Retina (tissue), 1 donor: ENCODE results near the gene ABLIM2.

Source experiments
- DNase-seq: peaks from one replicate; pipeline ENCODE4 v3.0.0-alpha.2; 2016

Gene ABLIM2

GRCh38 chr4:7970361-7970946 lies 188.2 kb downstream of the ABLIM2 start:
- DNase-seq = no peak

GRCh38 chr4:7968262-7968896 lies 190.2 kb downstream of the ABLIM2 start:
- no peak for DNase-seq

GRCh38 chr4:7967501-7968261 lies 190.9 kb downstream of the ABLIM2 start:
- DNase-seq = no peak

DNA sequence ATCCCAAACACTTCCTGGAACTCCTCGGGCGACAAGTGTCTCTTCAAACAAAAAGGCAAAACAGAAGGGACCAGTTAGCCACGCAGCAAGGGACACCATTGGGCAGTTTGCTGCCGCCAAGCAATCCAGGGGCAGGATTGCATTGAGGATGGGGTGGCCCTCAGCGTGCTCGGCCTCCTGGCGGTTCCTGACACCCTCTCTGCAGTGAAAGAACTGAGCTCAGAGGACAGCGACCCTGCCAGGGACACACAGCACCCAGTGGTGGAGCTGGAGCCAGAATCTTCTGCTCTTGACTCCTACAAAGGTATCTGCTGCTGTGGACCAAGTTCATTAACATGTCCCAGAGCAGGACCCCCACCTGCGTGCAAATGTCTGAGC lies 191.6 kb downstream of the ABLIM2 start:
- no peak for DNase-seq

DNA sequence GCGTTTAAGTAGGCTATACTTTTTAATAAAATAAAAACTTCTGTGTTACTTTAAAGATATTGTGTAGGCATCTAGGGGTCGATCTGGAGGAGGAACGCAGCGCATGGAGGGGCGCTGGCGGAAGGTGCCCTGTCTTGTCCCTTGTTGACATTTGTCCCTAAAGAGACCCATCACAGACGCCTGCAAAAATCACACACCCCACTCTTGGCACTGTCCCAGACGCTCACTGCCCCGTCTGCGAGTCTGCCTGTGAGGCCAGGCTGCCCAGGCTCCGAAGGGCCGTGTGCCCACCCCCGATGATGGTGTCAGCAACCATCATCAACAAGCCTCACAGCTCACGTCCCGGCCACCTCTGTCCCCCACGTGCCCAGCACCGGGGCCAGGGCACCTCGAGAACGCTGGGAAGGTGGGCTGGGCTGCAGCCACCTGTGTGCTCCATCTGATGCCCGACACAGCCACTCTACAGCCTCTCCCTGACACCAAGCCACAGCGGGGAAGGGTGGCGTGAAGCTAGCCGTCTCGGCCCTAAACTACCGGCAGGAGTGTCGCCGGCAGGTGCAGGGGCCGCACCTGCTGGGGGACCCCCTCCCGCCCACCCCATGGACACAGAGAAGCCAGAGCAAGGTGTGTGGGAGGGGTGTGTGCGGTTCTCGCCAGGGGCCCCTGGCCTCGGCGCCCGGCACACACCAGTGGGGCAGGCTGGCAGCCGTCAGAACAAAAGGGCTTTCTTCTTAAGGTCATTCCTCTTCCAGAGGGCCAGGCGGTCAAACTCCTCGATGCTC lies 192.1 kb downstream of the ABLIM2 start:
- DNase-seq = no peak

DNA sequence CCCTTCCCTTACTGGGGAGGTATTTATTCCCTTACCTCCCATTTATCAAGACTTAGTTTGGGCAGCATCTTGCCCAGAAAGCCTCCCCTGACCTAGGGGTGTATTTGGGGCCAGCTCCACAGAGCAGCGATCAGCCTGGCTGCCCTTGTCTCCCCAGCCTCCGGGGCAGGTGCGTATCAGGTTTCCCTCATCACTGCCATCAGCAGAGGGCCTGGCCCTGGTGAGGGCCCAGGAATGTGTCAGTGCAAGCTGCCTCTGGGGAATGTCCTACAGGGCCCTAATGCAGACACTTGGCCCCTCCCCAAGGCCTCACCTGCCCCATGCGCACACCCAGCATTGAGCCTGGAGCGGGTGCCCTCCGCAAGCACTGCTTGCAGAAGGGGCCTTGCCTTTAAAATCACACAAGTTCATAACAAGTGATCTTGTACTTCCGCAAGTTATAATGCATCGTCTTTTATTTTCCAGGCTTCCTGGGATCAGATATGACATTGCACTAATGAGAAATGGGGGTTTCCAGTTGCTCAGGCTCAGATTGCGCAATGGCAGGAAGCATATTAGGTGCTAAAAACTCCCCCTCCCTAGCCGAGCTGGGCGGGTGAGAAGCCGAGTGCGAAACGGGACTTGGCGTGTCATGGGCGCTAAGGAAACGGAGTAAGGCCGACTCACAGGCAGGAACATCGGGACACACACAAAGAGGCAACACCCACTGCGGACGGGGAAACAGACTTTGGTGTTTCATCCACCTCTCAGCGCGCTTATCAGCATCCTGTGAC lies 193.5 kb downstream of the ABLIM2 start:
- no peak for DNase-seq

DNA sequence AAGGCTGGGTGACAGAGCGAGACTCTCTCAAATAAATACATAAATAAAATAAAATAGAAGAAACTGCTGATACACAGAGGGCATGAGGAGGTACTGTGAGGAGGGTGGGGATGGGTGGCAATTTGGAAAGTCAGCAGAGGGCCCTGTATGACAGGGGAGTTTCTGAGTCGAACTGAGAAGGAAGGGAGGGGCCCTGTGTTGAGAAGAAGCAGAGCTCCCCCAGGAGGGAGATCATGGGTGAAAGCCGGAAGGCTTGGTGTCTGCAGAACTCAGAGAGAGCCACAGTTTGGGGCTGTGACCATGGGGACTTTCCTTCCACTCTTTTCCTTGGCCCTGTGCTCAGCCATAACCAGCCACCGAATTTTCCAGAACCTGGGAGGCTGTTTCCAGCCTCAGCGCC lies 194.2 kb downstream of the ABLIM2 start:
- no peak for DNase-seq

DNA sequence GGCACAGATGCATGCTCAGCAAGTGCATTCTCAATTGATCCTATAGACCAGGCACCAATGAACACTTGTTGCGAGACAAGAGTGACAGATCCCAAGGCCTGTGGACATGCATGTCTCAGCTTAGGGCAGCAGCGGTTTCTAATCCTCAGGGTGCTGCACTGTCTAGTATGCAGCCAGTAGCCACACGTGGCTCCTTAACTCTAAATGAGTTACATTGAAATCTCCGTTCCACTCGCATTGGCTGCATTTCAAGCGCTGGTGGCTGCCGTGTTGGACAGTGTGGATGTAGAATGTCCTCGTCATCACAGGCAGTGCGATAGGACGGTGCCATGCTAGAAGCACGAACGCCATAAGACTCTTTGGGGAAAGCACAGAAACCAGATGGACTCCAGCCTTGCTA lies 194.9 kb downstream of the ABLIM2 start:
- no peak for DNase-seq

GRCh38 chr4:7962609-7963508 lies 195.8 kb downstream of the ABLIM2 start:
- no peak for DNase-seq

DNA sequence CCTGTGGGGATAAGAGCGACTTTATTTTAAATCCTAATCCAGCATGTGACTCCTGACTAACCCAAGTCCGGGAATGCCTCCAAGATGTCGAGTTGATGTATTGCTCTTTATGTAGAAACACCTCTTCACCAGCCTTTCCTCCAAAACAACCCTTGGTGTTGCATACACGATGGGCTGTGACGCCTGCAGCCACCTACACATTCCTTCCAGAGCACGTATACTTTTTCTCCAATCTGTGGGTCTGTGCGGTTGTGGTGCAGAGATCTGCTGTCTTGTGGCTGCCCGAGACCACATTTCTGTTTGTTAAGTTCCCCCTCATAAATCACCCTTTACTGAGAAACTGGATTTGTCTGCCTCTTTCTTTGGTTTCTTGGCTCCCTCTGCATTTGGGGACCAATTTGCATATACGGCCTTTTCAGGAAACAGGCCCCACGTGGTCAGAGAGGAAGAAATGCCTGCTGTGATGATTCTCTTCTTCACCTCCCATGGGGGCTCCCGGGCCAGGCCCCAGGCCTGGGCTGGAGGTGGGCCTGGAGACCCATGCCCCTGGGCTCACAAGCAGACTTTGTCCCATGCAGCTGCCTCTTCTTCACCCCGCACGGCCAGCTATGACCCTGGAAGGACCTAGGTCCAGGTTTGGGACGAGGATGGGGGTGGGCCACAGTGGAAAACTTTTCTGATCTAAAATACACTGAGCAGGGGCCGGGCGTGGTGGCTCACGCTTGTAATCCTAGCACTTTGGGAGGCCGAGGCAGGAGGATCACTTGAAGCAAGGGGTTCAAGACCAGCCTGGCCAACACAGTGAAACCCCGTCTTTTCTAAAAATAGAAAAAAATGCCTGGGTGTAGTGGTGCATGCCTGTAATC lies 197.6 kb downstream of the ABLIM2 start:
- no peak for DNase-seq

- DNase-seq = no peak
Measured at GRCh38 chr4:7960017-7960789, 198.4 kb downstream of the ABLIM2 start.

DNA sequence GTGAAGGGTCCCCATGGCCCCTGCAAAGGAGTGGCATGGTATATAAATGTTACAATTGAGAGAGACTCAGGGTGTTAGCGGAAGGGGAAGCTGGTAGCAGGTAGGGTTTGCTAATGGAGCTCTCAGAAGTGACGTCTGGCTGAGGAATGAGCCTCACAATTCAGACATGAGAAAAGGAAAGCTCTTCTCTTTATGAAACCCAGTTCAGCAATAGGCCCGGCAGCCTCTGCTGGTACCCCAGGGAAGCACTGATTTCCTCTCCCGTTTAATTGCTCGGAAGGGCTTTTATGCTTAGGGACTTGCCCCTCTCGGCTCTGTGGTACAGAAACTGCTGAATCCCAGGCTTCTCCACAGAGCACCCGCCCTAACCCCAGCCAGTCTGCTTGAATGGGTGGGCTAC lies 199.5 kb downstream of the ABLIM2 start:
- peak; percentile 62 for DNase-seq

- DNase-seq = no peak
Measured at GRCh38 chr4:7956934-7957656, 201.5 kb downstream of the ABLIM2 start.

DNA sequence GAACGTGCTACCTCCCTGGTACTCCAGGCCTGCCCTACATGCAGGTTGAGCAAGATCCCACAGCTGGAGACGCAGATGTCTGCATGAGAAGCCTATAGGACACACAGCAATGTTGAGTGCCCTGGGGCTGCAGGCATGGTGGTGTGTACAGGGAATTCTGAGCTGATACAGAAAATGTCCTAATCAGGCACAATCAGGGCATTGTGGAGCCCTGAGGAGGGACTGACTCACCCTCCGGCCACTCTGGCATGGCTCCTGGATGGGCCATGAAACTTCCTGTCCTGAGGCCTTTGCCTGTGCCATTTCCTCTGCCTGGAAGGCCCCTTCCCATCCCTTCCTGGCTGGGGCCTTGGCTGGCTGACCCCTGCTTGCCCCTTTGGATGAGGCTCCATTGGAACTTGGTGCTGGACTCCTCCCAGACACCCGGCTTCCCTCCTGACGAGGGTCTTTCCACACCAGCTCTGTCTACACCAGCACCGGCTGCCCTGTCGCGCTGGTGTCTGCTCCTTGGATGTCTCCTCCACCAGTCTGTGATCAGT lies 202.3 kb downstream of the ABLIM2 start:
- DNase-seq = no peak

DNA sequence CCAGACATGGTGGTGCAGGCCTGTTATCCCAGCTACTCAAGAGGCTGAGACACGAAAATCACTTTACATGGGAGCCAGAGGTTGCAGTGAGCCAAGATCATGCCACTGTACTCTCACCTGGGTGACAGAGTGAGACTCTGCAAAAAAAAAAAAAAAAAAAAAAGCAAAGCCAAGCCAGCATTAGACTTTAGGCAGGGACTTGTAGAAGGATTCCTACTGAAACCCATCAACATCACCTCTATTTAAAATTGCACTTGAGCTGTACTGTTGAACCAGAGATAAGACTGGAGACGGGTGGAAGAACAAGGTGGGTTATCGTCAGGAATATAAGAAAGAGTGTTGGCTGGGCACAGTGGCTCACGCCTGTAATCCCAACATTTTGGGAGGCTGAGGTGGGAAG lies 203.2 kb downstream of the ABLIM2 start:
- DNase-seq = no peak

GRCh38 chr4:7952615-7953014 lies 206.0 kb downstream of the ABLIM2 start:
- no peak for DNase-seq

DNA sequence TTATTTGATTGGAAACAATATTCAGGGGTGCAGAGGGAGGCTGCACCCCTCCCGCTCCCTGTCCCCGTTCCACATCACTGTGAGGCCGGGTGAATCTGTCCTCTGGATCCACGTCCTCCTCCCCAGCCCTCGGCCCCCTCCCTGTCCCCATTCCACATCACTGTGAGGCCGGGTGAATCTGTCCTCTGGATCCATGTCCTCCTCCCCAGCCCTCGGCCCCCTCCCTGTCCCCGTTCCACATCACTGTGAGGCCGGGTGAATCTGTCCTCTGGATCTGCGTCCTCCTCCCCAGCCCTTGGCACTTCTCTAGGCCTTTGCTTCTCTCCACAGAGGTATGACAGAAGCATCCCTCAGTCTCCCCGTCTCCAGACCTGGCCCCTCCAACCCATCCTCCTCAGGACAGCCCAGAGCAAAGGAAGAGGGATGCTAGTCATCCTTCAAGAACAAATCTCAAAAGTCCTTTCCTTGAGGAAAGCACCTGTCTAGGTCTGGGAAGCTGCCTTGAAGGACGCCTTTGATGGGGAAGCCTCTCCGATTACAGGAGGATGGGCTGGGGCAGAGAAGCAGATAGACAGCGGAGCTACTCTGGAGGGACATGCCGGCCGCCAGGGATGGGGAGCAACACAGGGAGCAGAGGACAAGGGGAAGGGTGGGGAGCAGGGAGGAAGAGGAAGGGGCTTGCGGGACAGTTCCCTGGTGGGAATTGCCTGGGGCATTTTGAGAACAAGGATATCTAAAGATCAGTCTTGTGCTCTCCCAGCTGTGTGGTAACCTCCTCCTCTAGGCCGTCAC lies 208.1 kb downstream of the ABLIM2 start:
- no peak for DNase-seq

DNA sequence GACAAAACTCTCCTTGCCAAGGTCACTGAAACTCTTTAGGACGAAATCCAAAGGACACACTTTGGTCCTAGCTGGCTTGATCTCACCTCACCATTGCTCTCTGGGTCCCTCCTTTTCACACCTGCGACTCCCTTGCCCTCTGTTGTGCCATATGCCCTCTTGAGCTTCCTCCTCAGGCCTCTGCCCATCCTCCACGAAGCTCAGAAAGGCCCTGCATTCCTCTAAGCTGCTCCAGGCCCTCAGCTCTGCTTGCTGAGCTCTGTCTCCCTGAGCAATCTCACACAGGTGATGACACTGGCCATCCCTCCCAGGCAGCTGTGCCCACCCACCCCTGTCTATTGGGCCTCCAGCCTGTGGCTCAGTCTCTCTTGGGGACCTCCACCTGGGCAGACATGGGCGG lies 208.9 kb downstream of the ABLIM2 start:
- no peak for DNase-seq
